Tibial artery (tissue), 4 donors: ENCODE data around the gene MAN1A2.

Source experiments
- DNase-seq, 2 donors: peaks; one replicate each; pipeline ENCODE4 v3.0.0-alpha.2; 2019
- H3K27ac ChIP-seq, 2 donors: fragments of 200-600 bp; sonication (generic) in 1 of 2; 1 replicate in 1 of 2; 2 replicates in 1 of 2; pipeline ENCODE4 v1.5.1; 2018 to 2019; ENCODE audit warnings: mild to moderate bottlenecking in 1 of 2
- H3K27me3 ChIP-seq, 2 donors: fragments of 200-600 bp; sonication (generic) in 1 of 2; one replicate each; pipeline versions ENCODE4 v1.5.1 to v1.6.0; 2016 to 2019
- H3K36me3 ChIP-seq, 3 donors: fragments of 200-600 bp; sonication (generic) in 2 of 3; one replicate each; pipeline ENCODE4 v1.5.1; 2016 to 2019; ENCODE audit warnings: mild to moderate bottlenecking in 2 of 3
- H3K4me1 ChIP-seq, 4 donors: fragments of 200-600 bp; sonication (generic) in 2 of 4; 1 replicate in 3 of 4; 2 replicates in 1 of 4; pipeline ENCODE4 v1.5.1; 2016 to 2019
- H3K4me3 ChIP-seq, 2 donors: fragments of 200-600 bp; sonication (generic) in 1 of 2; 1 replicate in 1 of 2; 2 replicates in 1 of 2; pipeline ENCODE4 v1.5.1; 2018 to 2019; ENCODE audit warnings: mild to moderate bottlenecking in 2 of 2
- H3K9me3 ChIP-seq, 3 donors: fragments of 200-600 bp; sonication (generic) in 1 of 3; one replicate each; pipeline ENCODE4 v1.5.1; 2016 to 2019
- CTCF ChIP-seq, 2 experiments: fragments of 200-600 bp in 1 of 2; fragments of 450-650 bp in 1 of 2; IDR thresholded peaks; one replicate each; pipeline ENCODE4 v1.5.1; 2017 to 2019; ENCODE audit warnings: antibody characterized with exemption in 2 of 2, mild to moderate bottlenecking in 1 of 2, moderate library complexity in 1 of 2
- intact Hi-C: fragments of 100-400 bp; cut with DNase I; formaldehyde crosslinking; loops from one replicate; pipeline ENCODE4 v1.15.0; 2023; ENCODE audit warnings: low total_unique reads

Gene MAN1A2

GRCh38 chr1:117495068-117495467 is 127.8 kb downstream of the MAN1A2 start:
- intact Hi-C loops: no loop called here
- TF ChIP-seq CTCF (IDR thresholded peaks at IDR 0.05): no peak

GRCh38 chr1:117499071-117499470 is 131.8 kb downstream of the MAN1A2 start:
- DNase-seq: no peak
- TF ChIP-seq CTCF (IDR thresholded peaks at IDR 0.05): no peak

More at GRCh38 chr1:117495068-117495467, 127.8 kb downstream of the MAN1A2 start:
- H3K9me3 ChIP-seq: no peaks in the 10 kb centered on the region
- no peak for DNase-seq
- H3K27ac ChIP-seq: no peak overlapping the region
- H3K27me3 ChIP-seq: no peaks in the 10 kb centered on the region
- peaks cover 3 to 20% (median 12%) of the 10 kb centered on the region in 3 donors for H3K36me3 ChIP-seq
- no peaks in the 10 kb centered on the region for H3K4me1 ChIP-seq
- no peak overlapping the region for H3K4me3 ChIP-seq

GRCh38 chr1:117500584-117500983 is 133.3 kb downstream of the MAN1A2 start:
- peaks cover 4 to 17% (median 4%) of the 10 kb centered on the region in 3 donors for H3K36me3 ChIP-seq

More at GRCh38 chr1:117499071-117499470, 131.8 kb downstream of the MAN1A2 start:
- H3K27ac ChIP-seq: no peak overlapping the region
- intact Hi-C loops: no loop called here
- peaks cover 0 to 3% (median 0%) of the 10 kb centered on the region in 4 donors for H3K4me1 ChIP-seq
- H3K4me3 ChIP-seq: no peak overlapping the region
- no peaks in the 10 kb centered on the region for H3K9me3 ChIP-seq
- H3K27me3 ChIP-seq: no peaks in the 10 kb centered on the region
- peaks cover 4 to 17% (median 4%) of the 10 kb centered on the region in 3 donors for H3K36me3 ChIP-seq

GRCh38 chr1:117501281-117501680 is 134.0 kb downstream of the MAN1A2 start:
- intact Hi-C loops: no loop called here
- Histone ChIP-seq H3K36me3 (peaks cover 4 to 17% (median 4%) of the 10 kb centered on the region in 3 donors), H3K9me3 (no peaks in the 10 kb centered on the region), H3K27me3 (no peaks in the 10 kb centered on the region), H3K4me3 (no peak overlapping the region), H3K4me1 (peaks cover 0 to 3% (median 0%) of the 10 kb centered on the region in 4 donors), H3K27ac (no peak overlapping the region)
- TF ChIP-seq CTCF (IDR thresholded peaks at IDR 0.05): no peak
- no peak for DNase-seq

More at GRCh38 chr1:117500584-117500983, 133.3 kb downstream of the MAN1A2 start:
- no peak for DNase-seq
- H3K27me3 ChIP-seq: no peaks in the 10 kb centered on the region
- no peak overlapping the region for H3K4me3 ChIP-seq
- H3K9me3 ChIP-seq: no peaks in the 10 kb centered on the region
- intact Hi-C loops: no loop called here
- no peak overlapping the region for H3K27ac ChIP-seq
- peaks cover 0 to 3% (median 0%) of the 10 kb centered on the region in 4 donors for H3K4me1 ChIP-seq
- TF ChIP-seq CTCF (IDR thresholded peaks at IDR 0.05): no peak

GRCh38 chr1:117511273-117511672 is 144.0 kb downstream of the MAN1A2 start:
- TF ChIP-seq CTCF (IDR thresholded peaks at IDR 0.05): no peak
- intact Hi-C loops: loop anchor here (5.0 kb wide), 1 partner anchor 241 kb away; no protein-coding TSS in a partner anchor

More at GRCh38 chr1:117511273-117511672, 144.0 kb downstream of the MAN1A2 start:
- Histone ChIP-seq H3K36me3 (peaks cover 4 to 8% (median 7%) of the 10 kb centered on the region in 3 donors), H3K27ac (no peak overlapping the region), H3K9me3 (no peaks in the 10 kb centered on the region), H3K4me1 (no peaks in the 10 kb centered on the region), H3K27me3 (no peaks in the 10 kb centered on the region), H3K4me3 (no peak overlapping the region)
- DNase-seq: no peak
